Lower leg skin (tissue), 3 donors: ENCODE results near the gene PCCB.

ENCODE experiments used
- CTCF ChIP-seq, 3 donors: fragments of 450-650 bp; IDR thresholded peaks; one replicate each; pipeline ENCODE4 v1.5.1; 2016; ENCODE audit warnings: antibody characterized with exemption in 3 of 3, mild to moderate bottlenecking in 3 of 3, moderate library complexity in 2 of 3
- POLR2A ChIP-seq, 2 donors: fragments of 450-650 bp; IDR thresholded peaks; one replicate each; pipeline ENCODE4 v1.6.1; 2016 to 2017; ENCODE audit warnings: antibody characterized with exemption in 2 of 2, mild to moderate bottlenecking in 1 of 2, moderate library complexity in 1 of 2

GRCh38 chr3:136262559-136262958, 12.4 kb downstream of the PCCB start:
- TF ChIP-seq CTCF (IDR thresholded peaks at IDR 0.05): no peak
- no peak for TF ChIP-seq POLR2A (IDR thresholded peaks at IDR 0.05)
